WTC11 (cell line): ENCODE data around the gene POLR1G. TPM values are rescaled to one million over a fixed set of nuclear protein-coding genes. Genes with fewer than 3 reads are reported as not detected.

Experiments used
- ATAC-seq: fragments of 200-7000 bp; cut with Tn5 transposase; 2 replicates; pipeline ENCODE4 v1.10.0; 2021; ENCODE audit warnings: mild to moderate bottlenecking, moderate library complexity
- CTCF ChIA-PET: fragments of 300-600 bp; sonication (Branson Sonifier 250); formaldehyde crosslinking; loops from one replicate; lab custom pipeline; 2021; ENCODE audit warnings: antibody characterized with exemption; lab: Charles Lee
- POLR2A ChIA-PET: fragments of 350-600 bp; sonication (Branson Sonifier 250); formaldehyde crosslinking; loops from one replicate; lab custom pipeline; 2021; ENCODE audit warnings: antibody characterized with exemption; lab: Charles Lee
- DNase-seq: peaks from one replicate; pipeline ENCODE4 v3.0.0; 2021; ENCODE audit warnings: low spot score
- H3K27ac Mint-ChIP-seq: 2 replicates; pipeline ENCODE4 v1.8.0; 2021; ENCODE audit warnings: mixed read lengths
- H3K27me3 Mint-ChIP-seq: 2 replicates; pipeline ENCODE4 v1.8.0; 2021; ENCODE audit warnings: low read depth, mild to moderate bottlenecking, moderate library complexity, mixed read lengths
- H3K36me3 Mint-ChIP-seq: 2 replicates; pipeline ENCODE4 v1.8.0; 2021; ENCODE audit warnings: mixed read lengths
- H3K4me1 Mint-ChIP-seq: 2 replicates; pipeline ENCODE4 v1.8.0; 2022; ENCODE audit warnings: mixed read lengths
- H3K4me3 Mint-ChIP-seq: 2 replicates; pipeline ENCODE4 v1.8.0; 2021; ENCODE audit warnings: mild to moderate bottlenecking, moderate library complexity, mixed read lengths
- H3K9me3 Mint-ChIP-seq: 2 replicates; pipeline ENCODE4 v1.8.0; 2021; ENCODE audit warnings: mixed read lengths
- E2F4 ChIP-seq: sonication (generic); formaldehyde crosslinking; IDR thresholded peaks from 2 replicates; pipeline ENCODE4 v1.8.1; 2022; ENCODE audit warnings: low read depth, mild to moderate bottlenecking, moderate library complexity, missing genetic modification reagents, borderline replicate concordance
- ELF4 ChIP-seq: sonication (generic); formaldehyde crosslinking; IDR thresholded peaks from 2 replicates; pipeline ENCODE4 v1.8.1; 2022; ENCODE audit warnings: low read depth, mild to moderate bottlenecking, moderate library complexity, missing genetic modification reagents
- FOXJ3 ChIP-seq: sonication (generic); formaldehyde crosslinking; IDR thresholded peaks from 2 replicates; pipeline ENCODE4 v1.9.0; 2021; ENCODE audit warnings: missing genetic modification reagents, mild to moderate bottlenecking, borderline replicate concordance
- FOXK1 ChIP-seq: sonication (generic); formaldehyde crosslinking; IDR thresholded peaks from 2 replicates; pipeline ENCODE4 v1.8.0; 2022; ENCODE audit warnings: mild to moderate bottlenecking, moderate library complexity, missing genetic modification reagents
- FOXP4 ChIP-seq: sonication (generic); formaldehyde crosslinking; IDR thresholded peaks from 2 replicates; pipeline ENCODE4 v1.8.0; 2022; ENCODE audit warnings: mild to moderate bottlenecking, missing genetic modification reagents
- IRF1 ChIP-seq: sonication (generic); formaldehyde crosslinking; IDR thresholded peaks from 2 replicates; pipeline ENCODE4 v1.8.0; 2023; ENCODE audit warnings: missing genetic modification reagents
- IRF2 ChIP-seq: sonication (generic); formaldehyde crosslinking; IDR thresholded peaks from 2 replicates; pipeline ENCODE4 v1.8.0; 2022; ENCODE audit warnings: low read depth, missing genetic modification reagents, borderline replicate concordance
- MYBL2 ChIP-seq: sonication (generic); formaldehyde crosslinking; IDR thresholded peaks from 2 replicates; pipeline ENCODE4 v1.8.1; 2023; ENCODE audit warnings: mild to moderate bottlenecking, moderate library complexity, missing genetic modification reagents
- NFATC4 ChIP-seq: fragments of 250-450 bp; sonication (Bioruptor Pico); IDR thresholded peaks from 2 replicates; pipeline ENCODE4 v1.9.0; 2021; ENCODE audit warnings: mild to moderate bottlenecking
- NR1H2 ChIP-seq: sonication (generic); formaldehyde crosslinking; IDR thresholded peaks from 2 replicates; pipeline ENCODE4 v1.9.0; 2021; ENCODE audit warnings: mild to moderate bottlenecking, moderate library complexity, missing genetic modification reagents
- OVOL2 ChIP-seq: fragments of 250-450 bp; sonication (Bioruptor Pico); IDR thresholded peaks from 2 replicates; pipeline ENCODE4 v1.9.0; 2021; ENCODE audit warnings: mild to moderate bottlenecking, borderline replicate concordance
- RORB ChIP-seq: fragments of 250-450 bp; sonication (Bioruptor Pico); IDR thresholded peaks from 2 replicates; pipeline ENCODE4 v1.9.0; 2021; ENCODE audit warnings: mild to moderate bottlenecking
- SP1 ChIP-seq: sonication (generic); formaldehyde crosslinking; conservative IDR thresholded peaks from 2 replicates; pipeline ENCODE4 v1.8.1; 2022; ENCODE audit warnings: missing genetic modification reagents
- TP53 ChIP-seq: sonication (generic); formaldehyde crosslinking; IDR thresholded peaks from 2 replicates; pipeline ENCODE4 v1.8.1; 2023; ENCODE audit warnings: mild to moderate bottlenecking, missing genetic modification reagents
- ZNF232 ChIP-seq: sonication (generic); formaldehyde crosslinking; IDR thresholded peaks from 2 replicates; pipeline ENCODE4 v1.8.0; 2022; ENCODE audit warnings: mild to moderate bottlenecking, missing genetic modification reagents
- ZNF263 ChIP-seq: sonication (generic); formaldehyde crosslinking; IDR thresholded peaks from 2 replicates; pipeline ENCODE4 v1.8.1; 2022; ENCODE audit warnings: low read depth, mild to moderate bottlenecking, moderate library complexity, missing genetic modification reagents
- total RNA-seq: library from RNA; stranded (reverse); gene quantifications from 3 replicates; pipeline ENCODE4 v1.2.3, GENCODE V29; 2021
- TF ChIP-seq, protein P1 (sequence below): fragments of 250-450 bp; sonication (Bioruptor Pico); IDR thresholded peaks from 2 replicates; pipeline ENCODE4 v1.9.0; 2021; ENCODE audit warnings: mild to moderate bottlenecking
- TF ChIP-seq, protein P2 (sequence below): fragments of 250-450 bp; sonication (Bioruptor Pico); IDR thresholded peaks from 2 replicates; pipeline ENCODE4 v1.8.0; 2021; ENCODE audit warnings: mild to moderate bottlenecking
- TF ChIP-seq, protein P3 (sequence below): sonication (generic); formaldehyde crosslinking; IDR thresholded peaks from 2 replicates; pipeline ENCODE4 v1.8.0; 2022; ENCODE audit warnings: mild to moderate bottlenecking, missing genetic modification reagents
- TF ChIP-seq, protein P4 (sequence below): sonication (generic); formaldehyde crosslinking; conservative IDR thresholded peaks from 2 replicates; pipeline ENCODE4 v1.8.1; 2022; ENCODE audit warnings: mild to moderate bottlenecking, missing genetic modification reagents

POLR1G gene
- total RNA-seq, 1 experiment from 2014 or later: 38.1 TPM

- TF ChIP-seq IRF1 (CRISPR knock-in tag): no peak
- TF ChIP-seq ZNF263 (CRISPR knock-in tag): no peak
Measured at GRCh38 chr19:45376045-45376724, 30.3 kb upstream of the POLR1G start (continued).

DNA sequence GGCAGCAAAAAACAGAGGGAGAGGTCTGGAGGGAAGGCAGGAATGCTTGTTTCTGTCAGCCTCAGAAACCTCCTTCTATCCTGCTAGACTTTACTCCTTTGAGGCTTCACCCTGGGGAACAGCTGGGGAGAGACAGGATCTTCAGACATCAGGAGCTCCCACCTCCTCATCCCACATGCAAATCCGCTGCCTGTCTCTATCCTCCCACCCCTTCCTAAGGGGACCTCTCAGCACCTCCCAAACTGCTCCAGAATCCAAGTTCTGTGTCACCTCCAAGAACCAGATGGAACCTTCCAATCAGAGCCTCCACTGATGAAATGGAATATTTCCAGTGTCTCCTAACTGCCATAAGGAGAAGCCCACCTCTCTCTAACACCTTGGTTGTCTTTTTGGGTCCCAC lies 26.3 kb upstream of the POLR1G start:
- peaks cover 12% of the 10 kb centered on the region for H3K4me1 Mint-ChIP-seq
- H3K27me3 Mint-ChIP-seq: peaks cover 13% of the 10 kb centered on the region
- TF ChIP-seq SP1 (no peak), NR1H2 (CRISPR knock-in tag) (no peak), ELF4 (no peak), OVOL2 (CRISPR knock-in tag) (no peak), NFATC4 (no peak), FOXK1 (CRISPR knock-in tag) (no peak), TP53 (CRISPR knock-in tag) (no peak)
- TF ChIP-seq, protein P1, sequence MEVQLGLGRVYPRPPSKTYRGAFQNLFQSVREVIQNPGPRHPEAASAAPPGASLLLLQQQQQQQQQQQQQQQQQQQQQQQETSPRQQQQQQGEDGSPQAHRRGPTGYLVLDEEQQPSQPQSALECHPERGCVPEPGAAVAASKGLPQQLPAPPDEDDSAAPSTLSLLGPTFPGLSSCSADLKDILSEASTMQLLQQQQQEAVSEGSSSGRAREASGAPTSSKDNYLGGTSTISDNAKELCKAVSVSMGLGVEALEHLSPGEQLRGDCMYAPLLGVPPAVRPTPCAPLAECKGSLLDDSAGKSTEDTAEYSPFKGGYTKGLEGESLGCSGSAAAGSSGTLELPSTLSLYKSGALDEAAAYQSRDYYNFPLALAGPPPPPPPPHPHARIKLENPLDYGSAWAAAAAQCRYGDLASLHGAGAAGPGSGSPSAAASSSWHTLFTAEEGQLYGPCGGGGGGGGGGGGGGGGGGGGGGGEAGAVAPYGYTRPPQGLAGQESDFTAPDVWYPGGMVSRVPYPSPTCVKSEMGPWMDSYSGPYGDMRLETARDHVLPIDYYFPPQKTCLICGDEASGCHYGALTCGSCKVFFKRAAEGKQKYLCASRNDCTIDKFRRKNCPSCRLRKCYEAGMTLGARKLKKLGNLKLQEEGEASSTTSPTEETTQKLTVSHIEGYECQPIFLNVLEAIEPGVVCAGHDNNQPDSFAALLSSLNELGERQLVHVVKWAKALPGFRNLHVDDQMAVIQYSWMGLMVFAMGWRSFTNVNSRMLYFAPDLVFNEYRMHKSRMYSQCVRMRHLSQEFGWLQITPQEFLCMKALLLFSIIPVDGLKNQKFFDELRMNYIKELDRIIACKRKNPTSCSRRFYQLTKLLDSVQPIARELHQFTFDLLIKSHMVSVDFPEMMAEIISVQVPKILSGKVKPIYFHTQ (CRISPR knock-in tag): no peak
- TF ChIP-seq, protein P2, sequence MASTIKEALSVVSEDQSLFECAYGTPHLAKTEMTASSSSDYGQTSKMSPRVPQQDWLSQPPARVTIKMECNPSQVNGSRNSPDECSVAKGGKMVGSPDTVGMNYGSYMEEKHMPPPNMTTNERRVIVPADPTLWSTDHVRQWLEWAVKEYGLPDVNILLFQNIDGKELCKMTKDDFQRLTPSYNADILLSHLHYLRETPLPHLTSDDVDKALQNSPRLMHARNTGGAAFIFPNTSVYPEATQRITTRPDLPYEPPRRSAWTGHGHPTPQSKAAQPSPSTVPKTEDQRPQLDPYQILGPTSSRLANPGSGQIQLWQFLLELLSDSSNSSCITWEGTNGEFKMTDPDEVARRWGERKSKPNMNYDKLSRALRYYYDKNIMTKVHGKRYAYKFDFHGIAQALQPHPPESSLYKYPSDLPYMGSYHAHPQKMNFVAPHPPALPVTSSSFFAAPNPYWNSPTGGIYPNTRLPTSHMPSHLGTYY: no peak
- TF ChIP-seq, protein P3, sequence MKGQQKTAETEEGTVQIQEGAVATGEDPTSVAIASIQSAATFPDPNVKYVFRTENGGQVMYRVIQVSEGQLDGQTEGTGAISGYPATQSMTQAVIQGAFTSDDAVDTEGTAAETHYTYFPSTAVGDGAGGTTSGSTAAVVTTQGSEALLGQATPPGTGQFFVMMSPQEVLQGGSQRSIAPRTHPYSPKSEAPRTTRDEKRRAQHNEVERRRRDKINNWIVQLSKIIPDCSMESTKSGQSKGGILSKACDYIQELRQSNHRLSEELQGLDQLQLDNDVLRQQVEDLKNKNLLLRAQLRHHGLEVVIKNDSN (CRISPR knock-in tag): no peak
- H3K4me3 Mint-ChIP-seq: no peak overlapping the region
- H3K9me3 Mint-ChIP-seq: no peaks in the 10 kb centered on the region
- DNase-seq (no peak), ATAC-seq (no peak)
- ChIA-PET CTCF (interaction anchor here (1.0 to 2.3 kb wide), 3 partner anchors 11 to 105 kb away, joined by 3 to 7 read pairs (median 4); no protein-coding TSS in a partner anchor), POLR2A (no interaction called here)
- no peak overlapping the region for H3K27ac Mint-ChIP-seq
- no peaks in the 10 kb centered on the region for H3K36me3 Mint-ChIP-seq

DNA sequence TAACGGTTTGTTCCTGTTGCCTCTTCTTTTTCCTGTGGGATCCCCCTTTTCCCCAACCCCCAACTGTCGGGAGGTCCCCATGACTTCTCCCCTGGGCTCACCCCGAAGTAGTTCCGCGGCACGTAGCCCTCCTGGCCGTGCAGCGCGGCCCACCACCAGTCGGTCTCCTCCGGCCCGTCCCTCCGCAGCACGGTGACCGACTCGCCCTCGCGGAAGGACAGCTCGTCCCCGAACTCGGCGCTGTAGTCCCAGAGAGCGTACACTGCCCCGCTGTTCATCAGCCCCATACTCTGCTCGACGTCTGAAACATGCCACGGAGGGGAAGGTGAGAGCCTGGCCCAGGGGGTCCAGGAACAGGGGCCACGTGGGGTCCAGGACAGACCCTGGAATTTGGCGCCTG lies 24.0 kb upstream of the POLR1G start:
- Mint-ChIP-seq H3K4me1 (no peaks in the 10 kb centered on the region), H3K27me3 (peaks cover 36% of the 10 kb centered on the region), H3K36me3 (no peaks in the 10 kb centered on the region), H3K4me3 (no peak overlapping the region), H3K9me3 (no peaks in the 10 kb centered on the region), H3K27ac (no peak overlapping the region)
- POLR2A ChIA-PET: interaction anchor here (0.6 kb wide), 1 partner anchor 39 kb away, joined by 3 read pairs; no protein-coding TSS in a partner anchor
- CTCF ChIA-PET: interaction anchor here (0.5 to 3.1 kb wide), 7 partner anchors 14 to 120 kb away, joined by 3 to 13 read pairs (median 4); no protein-coding TSS in a partner anchor
- DNase-seq (no peak), ATAC-seq (no peak)
- TF ChIP-seq IRF2 (no peak), FOXJ3 (CRISPR knock-in tag) (no peak), FOXP4 (CRISPR knock-in tag) (no peak), E2F4 (CRISPR knock-in tag) (no peak), MYBL2 (CRISPR knock-in tag) (no peak), ZNF232 (CRISPR knock-in tag) (no peak), RORB (no peak)
- TF ChIP-seq, protein P4, sequence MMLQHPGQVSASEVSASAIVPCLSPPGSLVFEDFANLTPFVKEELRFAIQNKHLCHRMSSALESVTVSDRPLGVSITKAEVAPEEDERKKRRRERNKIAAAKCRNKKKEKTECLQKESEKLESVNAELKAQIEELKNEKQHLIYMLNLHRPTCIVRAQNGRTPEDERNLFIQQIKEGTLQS (CRISPR knock-in tag): no peak
- TF ChIP-seq, protein P2: no peak
